WI38 (cell line): ENCODE measurements around the gene CABP4.

Experiments used
- H3K4me3 ChIP-seq: 2 replicates; pipeline ENCODE4 v1.5.1; 2011; ENCODE audit warnings: low read depth, mild to moderate bottlenecking, control low read depth, low read length
- TF ChIP-seq, protein P1 (sequence below): IDR thresholded peaks from 2 replicates; pipeline ENCODE4 v1.5.1; 2012; ENCODE audit warnings: low read depth, mild to moderate bottlenecking, control low read depth, low read length

CABP4 gene

DNA sequence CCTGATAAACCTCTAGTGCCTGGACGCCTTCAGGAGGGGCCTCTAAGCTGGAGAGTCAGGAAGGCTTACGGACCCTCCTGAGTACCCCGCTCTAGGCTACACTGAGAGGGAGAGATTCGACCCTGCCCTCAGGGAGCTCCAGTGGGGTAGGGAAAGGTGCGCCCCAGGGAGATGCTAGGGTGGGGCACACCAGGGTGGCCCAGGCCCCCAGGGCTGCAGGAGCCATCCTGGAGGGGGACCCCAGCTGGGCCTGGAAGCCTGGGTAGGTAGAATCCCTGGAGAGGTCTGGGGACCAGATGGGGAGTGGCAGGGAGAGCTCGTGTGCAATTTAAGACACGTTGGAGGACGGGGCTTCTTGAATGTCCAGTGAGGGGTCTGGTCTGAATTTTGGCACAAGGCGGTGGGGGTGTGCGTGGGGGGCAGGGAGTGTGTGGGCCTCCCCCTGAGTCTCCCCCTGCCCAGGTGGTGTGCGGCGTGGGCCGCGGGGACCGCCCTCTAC lies 35.0 kb upstream of the CABP4 start:
- H3K4me3 ChIP-seq: peak overlapping the region; percentile 43
- TF ChIP-seq, protein P1, sequence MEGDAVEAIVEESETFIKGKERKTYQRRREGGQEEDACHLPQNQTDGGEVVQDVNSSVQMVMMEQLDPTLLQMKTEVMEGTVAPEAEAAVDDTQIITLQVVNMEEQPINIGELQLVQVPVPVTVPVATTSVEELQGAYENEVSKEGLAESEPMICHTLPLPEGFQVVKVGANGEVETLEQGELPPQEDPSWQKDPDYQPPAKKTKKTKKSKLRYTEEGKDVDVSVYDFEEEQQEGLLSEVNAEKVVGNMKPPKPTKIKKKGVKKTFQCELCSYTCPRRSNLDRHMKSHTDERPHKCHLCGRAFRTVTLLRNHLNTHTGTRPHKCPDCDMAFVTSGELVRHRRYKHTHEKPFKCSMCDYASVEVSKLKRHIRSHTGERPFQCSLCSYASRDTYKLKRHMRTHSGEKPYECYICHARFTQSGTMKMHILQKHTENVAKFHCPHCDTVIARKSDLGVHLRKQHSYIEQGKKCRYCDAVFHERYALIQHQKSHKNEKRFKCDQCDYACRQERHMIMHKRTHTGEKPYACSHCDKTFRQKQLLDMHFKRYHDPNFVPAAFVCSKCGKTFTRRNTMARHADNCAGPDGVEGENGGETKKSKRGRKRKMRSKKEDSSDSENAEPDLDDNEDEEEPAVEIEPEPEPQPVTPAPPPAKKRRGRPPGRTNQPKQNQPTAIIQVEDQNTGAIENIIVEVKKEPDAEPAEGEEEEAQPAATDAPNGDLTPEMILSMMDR: no peak

DNA sequence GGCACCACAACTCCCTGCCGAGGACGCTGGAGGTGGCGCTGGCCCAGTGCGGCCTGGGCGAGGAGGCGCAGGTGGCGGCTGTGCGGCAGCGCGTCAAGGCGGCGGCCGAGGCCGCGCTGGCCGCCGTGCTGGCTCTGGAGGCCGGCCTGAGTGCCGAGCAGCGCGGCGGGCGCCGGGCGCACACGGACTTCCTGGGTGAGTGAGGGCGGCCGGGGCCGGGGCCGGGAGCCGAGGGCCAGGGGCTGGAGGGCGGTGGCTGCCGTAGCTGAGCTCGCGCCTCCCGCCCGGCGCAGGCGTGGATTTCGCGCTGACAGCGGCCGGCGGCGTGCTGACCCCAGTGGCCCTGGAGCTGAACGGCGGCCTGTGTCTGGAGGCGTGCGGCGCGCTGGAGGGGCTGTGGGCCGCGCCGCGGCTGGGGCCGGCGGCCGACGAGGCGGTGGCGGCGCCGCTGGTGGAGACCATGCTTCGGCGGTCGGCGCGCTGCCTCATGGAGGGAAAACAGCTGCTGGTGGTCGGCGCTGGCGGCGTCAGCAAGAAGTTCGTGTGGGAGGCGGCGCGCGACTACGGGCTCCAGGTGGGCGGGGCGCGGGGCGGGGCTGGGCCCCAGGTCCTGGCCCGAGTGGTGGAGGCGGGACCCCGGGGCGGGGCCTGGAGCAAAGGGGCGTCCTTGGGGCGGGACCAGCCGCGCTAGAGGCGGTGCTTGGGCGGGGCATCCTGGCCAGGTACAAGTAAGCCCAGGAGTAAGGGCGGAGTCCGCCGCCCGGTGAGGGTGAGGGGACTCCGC lies 34.3 kb upstream of the CABP4 start:
- TF ChIP-seq, protein P1: no peak
- H3K4me3 ChIP-seq: peak overlapping the region; percentile 43

DNA sequence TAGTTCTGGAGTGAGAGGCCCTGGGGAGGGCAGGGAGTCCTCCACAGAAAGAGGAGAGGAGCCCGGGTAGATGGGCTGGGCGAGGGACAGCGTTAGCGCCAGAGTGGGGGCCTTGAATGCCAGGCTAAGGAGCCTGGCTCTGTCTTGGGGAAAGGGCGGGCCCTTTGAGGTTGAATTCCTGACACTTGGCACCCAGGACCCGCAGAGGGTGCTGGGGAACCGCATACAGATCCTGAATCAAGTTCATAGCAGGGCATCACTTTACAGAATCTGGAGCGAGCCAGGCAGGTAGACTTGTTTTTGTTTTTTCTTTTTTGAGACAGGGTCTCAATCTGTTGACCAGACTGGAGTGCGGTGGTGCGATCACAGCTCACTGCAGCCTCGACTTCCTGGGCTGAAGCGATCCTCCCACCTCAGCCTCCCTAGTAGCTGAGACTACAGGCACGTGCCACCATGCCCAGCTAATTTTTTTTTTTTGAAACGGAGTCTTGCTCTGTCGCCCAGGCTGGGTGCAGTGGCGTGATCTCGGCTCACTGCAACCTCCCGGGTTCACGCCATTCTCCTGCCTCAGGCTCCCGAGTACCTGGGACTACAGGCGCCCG lies 33.6 kb upstream of the CABP4 start:
- TF ChIP-seq, protein P1: no peak
- H3K4me3 ChIP-seq: 0 out of 2 replicates have a peak overlapping the region, but pooled peaks have one; percentile 22

DNA sequence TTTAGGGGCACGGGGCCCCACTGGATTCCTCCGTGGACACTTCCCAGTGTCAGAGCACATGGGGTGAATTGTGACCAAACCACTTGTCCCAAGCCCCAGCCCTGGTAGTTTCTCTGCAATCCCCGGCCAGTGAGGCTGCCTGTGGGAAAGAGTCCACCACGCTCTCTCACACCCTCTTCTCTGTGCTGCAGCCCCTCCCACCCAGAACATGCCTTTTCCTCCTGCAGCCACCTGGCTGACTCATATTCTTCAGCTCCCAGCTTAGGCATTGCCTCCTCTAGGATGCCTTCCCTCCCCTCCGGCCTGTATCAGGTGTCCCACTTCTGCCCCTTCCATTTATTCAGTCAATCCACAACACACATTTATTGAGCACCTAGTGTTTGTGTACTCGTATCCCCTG lies 32.3 kb upstream of the CABP4 start:
- H3K4me3 ChIP-seq: no peak overlapping the region
- TF ChIP-seq, protein P1: no peak

DNA sequence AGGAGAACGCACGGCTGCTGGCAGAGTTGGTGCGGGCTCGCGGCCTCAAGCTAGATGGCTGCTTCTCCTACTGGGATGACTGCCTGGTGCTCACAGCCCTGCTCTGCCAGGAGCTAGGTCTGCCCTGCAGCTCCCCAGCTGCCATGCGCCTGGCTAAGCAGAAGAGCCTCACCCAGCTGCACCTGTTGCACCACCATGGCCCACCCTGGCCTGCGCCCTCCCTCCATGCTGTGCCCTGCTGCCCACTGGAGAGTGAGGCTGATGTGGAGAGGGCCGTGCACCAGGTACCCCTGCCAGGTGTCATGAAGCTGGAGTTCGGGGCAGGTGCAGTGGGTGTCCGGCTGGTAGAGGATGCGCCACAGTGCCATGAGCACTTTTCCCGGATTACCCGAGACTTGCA lies 31.7 kb upstream of the CABP4 start:
- no peak overlapping the region for H3K4me3 ChIP-seq
- TF ChIP-seq, protein P1: no peak

DNA sequence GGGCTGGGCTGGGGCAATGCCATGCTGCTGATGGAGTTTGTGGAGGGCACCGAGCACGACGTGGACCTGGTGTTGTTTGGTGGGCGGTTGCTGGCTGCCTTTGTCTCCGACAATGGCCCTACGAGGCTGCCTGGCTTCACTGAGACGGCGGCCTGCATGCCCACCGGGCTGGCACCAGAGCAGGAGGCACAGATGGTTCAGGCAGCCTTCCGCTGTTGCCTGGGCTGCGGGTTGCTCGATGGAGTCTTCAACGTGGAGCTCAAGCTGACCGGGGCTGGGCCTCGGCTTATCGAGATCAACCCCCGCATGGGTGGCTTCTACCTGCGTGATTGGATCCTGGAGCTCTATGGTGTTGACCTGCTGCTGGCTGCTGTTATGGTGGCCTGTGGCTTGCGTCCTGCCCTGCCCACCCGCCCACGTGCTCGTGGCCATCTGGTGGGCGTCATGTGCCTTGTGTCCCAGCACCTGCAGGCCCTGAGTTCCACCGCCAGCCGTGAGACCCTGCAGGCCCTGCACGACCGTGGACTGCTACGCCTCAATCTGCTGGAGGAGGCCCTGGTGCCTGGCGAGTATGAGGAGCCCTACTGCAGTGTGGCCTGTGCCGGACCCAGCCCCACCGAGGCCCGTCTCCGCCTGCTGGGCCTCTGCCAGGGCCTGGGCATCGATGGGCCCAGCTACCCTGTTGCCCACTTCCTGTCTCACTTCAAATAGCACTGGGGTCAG lies 31.1 kb upstream of the CABP4 start:
- no peak overlapping the region for H3K4me3 ChIP-seq
- TF ChIP-seq, protein P1: no peak

DNA sequence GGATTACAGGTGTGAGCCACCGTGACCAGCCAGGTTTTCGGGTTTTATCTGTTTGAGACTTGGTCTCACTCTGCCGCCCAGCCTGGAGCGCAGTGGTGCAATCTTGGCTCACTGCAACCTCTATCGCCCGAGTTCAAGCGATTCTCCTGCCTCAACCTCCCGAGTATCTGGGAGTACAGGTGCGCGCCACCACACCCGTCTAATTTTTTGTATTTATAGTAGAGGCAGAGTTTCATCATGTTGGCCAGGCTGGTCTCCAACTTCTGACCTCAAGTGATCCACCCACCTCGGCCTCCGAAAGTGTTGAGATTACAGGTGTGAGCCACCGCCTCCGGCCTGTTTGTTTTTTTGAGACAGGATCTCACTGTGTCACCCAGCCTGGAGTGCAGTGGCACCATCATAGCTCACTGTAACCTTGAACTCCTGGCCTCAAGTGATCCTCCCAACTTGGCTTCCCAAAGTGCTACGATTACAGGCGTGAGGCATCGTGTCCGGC lies 27.7 kb upstream of the CABP4 start:
- peak overlapping the region; percentile 99 for H3K4me3 ChIP-seq
